Stimulated activated CD4-positive, alpha-beta T cell treated with anti-CD3 and anti-CD28 coated beads, TNF-alpha, amount 100 ng/mL, for 24 hours (primary cell): ENCODE results near the gene NINJ1.
"Not testable (repeated sequence)": the region's sequence is repeated elsewhere in the genome, so short reads cannot be mapped to it uniquely, and the experiment has no call there.

Experiments
- DNase-seq, 3 experiments: peaks; one replicate each; pipeline ENCODE4 v3.0.0-alpha.2; 2020; ENCODE audit warnings: low read depth in 3 of 3

The NINJ1 gene

DNA sequence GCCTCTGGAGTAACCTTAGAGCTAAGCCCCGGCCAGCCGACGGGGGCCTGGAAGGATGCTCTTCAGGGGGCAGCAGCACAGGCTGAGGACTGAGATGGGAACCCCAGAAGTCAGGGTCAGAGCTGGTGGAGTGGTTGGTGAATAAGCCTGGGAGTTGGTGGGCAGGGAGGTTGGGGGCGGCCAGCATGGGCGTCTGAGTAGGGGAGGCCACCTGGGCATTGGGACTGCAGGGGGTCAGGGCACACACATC lies 14.4 kb downstream of the NINJ1 start:
- no peak for DNase-seq

DNA sequence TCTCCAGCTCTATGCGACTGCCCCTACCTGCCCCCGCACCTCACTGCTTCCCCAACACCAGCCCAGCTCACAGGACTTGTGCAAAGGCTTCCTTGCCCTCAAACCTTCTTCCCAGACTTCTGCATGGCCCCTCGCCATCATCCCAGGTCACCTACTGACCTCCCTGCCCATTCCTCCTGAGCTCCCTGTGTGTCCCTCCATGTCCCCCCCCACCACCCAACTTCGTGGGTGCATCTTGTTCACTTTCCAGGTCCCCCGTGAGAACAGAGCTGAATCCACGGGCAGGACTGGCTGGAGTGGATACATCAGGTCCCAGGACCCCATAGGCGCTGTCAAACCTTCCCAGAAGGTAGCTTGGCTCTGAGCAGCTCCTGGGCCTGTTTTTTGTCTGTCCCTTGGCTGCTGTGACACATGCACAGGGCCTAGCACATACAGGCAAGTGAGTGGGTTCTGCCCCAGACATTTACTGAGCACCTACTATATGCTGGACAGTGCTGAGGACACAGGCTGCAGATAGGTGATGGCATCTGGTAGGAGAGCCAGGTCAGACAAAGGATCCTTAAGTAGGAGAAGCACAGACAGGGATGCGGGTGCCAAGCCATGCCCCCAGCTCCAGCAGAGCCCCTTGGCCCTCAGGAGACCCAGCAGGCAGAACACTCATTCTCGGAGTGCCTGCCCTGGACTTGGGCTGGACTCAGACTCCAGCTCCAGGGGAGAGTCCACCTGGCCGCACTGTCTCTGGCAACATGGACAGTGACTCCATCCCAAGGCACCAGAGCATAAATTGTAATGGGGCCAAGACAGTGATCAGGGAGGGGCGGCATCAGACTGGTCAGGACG lies 15.0 kb downstream of the NINJ1 start:
- no peak for DNase-seq

DNA sequence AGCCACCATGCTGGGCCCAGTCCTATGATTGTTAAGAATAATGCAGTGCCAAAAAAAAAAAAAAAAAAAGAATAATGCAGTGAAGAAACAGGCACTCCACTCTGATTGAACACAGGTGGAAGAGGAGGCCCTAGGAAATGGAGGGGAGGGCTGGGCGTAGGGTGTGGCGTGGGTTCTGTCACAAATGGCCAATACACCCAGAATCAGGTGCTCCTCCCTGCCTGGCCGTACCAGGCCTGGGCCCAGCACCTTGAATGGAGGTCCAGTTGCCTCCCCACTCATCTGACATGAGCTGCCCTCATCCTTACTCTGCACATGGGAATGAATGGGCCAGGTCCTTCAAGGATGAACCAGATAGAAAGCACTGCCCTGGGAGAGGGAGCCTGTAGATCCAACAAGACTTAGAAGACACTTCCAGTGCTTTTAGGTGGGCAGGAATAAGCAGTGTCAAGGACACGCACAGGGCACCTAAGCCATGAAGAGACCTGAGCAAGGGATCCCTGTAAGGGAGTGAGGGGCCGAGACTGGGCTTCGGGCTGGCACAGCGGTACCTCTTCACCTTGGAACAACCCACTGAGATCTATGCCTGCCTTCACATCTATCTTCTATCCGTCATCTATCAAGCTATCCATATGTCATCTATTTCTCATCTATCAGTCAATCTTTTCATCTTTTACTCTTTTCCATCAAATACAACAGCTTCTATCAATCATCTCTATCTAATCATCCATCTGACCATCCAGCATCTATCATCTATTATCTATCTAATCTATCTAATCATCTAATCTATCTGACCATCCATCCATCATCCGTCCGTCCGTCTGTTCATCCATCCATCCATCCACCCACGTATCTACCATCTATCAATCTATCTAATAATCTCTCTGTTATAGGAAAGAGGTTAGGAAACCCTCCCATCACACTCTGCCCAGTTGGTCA lies 15.9 kb downstream of the NINJ1 start:
- no peak for DNase-seq

DNA sequence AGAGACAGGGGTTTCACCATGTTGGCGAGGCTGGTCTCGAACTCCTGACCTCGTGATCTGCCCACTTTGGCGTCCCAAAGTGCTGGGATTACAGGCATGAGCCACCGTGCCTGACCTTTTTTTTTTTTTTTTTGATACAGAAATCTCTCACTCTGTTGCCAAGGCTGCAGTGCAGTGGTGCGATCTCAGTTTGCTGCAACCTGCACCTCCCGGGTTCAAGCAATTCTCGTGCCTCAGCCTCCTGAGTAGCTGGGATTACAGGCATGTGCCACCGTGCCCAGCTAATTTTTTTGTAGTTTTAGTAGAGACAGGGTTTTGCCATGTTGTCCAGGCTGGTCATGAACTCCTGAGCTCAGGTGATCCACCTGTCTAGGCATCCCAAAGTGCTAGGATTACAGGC lies 16.5 kb downstream of the NINJ1 start:
- not testable (repeated sequence) for DNase-seq

DNA sequence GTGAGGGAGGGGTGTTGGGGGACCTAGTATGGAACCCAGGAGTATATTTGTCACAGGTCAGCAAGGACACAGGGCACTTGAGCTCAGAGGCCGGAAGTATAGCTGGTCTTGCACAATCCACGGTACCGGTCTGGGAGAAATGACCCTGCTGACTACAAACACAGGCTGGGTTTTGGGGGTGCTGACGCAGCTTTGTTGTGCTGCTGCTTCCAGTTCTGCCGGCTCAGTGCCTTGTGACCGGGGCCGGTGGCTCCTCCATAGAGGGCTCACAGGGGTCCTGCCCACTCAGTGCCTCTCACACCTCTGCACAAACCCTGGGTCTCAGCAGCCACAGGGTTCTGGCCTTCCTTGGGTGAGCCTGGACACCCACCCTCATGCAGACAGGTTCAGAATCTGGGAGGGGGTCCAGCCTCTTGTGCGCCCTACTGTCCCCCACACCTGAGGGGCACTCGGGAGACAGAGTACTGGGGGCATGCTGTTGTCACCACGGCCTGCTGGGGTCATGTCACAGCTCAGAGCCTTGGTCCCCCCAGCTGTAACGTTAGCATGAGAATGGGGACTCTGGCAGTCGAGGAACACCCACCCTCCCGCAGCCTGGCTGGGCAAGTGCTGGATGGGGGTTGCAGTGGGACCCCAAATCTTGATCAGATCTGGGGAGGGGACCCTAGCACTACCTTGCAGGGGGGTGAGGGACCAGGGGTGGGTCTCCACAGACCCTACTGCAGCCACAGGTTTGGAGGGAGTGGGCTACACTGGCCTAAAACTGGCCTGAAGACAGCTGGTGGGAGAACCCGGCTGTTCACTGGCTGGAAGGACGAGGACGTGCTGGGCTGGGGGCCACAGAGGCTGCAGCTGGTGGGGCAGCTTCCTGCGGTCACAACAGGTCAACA lies 17.7 kb downstream of the NINJ1 start:
- DNase-seq = no peak

DNA sequence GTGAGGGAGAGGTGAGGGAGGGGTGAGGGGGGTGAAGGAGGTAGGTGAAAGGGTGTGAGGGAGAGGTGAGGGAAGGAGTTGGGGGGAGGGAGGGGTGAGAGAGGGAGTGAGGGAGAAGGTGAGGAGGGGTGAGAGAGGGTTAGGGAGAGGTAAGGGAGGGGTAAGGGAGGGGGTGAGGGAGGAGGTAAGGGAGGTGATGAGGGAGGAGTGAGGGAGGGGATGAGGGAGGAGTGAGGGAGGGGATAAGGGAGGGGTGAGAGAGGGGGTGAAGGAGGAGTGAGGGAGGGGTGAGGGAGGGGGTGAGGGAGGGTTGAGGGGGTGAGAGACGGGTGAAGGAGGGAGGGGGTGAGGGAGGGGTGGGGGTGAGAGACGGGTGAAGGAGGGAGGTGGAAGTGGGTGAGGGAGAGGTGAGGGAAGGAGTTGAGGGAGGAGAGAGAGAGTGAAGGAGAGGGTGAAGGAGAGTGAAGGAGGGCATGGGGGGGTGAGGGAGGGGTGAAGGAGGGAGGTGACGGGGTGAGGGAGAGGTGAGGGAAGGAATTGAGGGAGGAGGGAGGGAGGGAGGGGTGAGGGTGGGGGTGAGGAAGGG lies 18.5 kb downstream of the NINJ1 start:
- no peak for DNase-seq

DNA sequence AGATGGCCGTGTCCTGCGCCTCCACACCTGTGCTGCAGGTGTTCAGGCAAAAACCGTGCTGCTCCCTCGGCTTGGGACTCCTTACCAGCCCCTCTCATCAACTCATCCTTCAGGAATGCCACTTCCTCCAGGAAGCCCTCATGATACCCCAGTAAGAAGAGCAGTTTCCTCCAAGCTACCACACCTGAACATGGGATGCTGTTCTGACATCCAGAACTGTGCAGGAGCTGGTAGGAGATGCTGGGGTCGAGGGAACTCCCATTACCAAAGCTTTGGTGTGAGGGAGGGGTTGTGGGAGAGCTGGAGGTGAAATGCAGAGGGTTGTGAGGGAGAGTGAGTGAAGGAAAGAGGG lies 19.1 kb downstream of the NINJ1 start:
- no peak for DNase-seq

DNA sequence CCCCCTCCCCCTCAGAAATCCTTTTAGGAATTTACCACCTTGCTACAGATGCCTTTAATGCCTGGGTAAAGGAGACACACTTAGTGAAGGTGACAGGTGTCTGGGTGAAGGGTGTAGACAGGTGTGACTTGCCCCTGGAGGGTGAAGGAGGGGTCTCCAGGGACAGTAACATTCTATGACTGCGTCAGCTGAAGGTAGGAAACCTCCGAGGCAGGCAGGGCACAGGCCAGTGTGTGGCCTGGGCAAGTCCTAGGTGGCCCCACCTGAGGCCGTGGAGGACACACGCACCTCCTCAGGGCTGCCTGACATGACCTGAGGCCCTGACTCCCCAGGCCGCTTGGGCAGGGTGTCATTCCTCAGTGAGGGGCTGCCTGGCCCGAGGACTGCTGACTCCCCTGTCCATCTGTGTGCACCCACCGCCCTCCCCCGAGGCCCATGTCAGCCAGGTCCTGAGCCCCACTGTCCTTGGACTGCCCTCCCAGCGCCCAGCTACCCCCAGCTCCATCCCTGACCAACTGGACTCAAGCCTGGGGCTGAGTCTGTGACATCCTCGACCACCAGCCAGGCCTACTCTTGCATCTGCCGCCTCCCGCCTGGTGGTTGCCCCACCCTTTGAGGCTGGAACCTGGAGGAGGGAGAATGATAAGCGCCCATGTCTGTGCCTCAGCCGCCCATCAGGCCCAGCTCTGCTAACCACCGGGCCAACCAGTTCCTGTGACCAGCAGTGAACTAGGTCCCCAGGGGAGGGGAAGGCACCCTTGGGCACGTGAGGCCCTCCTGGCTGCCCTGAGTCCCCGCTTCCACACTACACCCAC lies 19.7 kb downstream of the NINJ1 start:
- no peak for DNase-seq

DNA sequence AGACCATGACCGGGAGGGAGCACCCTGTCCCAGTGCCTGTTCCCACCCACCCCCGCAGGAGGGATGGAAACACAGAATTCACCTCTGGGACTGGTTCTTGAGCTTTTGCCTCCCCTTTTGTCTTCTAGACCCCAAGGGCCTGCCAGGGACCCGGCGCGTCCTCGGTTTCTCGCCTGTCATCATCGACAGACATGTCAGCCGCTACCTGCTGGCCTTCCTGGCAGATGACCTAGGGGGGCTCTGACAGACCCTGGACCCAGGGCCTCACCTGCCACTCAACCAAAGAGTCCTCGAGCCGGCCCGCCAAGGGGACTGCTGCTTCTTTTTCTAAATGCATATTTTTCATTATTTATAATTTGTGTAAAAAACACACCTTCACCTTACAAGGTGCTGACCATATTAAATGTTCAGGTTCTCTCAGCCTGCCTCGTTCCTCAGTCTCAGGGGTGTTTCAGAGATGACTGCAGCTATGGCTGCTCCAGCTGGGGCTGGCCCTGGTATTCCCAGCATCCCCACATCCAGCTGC lies 21.1 kb downstream of the NINJ1 start:
- DNase-seq = no peak

DNA sequence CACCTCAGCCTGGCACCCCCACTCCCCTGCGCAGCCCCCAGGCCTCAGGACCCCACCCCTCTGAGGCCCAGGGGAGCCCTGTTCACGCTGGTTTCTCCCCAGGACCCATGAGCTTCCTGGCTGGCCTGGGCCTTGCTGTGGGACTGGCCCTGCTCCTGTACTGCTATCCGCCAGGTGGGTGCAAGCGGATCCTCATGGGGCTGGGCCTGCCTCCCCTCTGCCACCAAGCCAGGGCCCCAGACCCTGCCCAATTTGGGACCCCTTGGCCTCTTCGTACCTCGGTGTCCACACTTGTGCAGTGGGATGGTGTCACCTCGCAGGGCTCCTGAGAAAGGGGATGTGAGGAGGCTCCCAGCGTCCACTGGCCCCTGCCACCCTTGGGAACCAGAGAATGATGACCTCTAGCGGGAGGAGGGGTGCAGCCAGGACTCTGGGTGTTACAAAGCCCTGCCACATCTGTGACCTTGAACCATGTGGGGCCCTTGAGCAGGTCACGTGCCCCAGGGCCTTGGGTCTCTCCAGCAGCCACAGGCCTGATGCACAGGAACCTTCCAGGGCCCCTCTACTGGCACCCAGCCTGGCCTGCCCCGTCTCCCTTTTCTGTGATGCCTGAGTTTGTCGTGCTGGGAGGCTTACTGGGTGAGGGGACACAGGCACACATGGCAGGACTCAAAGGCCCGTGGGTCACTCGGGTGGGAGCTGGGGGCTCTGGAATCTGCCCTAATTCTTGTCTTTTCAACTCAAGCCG lies 21.8 kb downstream of the NINJ1 start:
- DNase-seq = no peak

DNA sequence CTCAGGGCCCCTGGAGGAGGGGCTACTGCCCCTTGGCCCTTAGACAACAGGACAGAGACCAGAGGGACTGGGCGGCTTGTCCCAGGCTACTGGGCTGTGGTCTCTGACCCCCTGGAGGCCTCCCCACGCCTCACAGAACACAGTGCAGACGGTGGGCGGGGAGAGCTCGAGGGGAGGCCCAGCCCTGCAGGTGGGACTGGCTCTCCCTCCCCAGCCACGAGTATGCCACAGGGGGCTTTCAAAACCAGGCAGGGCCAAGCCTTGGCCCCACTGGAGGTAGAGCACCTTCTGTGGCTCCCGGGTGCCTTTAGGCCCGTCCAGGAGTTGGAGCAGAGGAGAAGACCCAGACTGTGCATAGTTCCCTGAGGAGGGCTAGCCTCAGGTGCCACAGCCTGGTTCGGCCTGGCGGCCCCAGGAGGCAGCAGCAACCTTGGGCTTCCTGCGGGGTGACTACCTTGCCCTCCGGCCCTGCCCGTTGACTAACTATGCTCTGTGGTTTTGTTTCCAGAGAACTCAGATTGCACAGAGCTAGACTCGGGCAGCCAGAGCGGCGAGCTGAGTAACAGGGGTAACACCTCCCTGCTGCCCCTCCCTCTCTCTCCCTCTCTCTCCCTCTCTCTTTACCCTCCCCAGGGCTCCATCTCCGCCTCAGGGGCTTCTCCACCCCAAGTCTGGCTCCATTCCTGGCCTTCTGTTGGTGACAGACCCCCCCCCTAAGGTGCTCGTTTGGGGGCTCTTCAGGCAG lies 22.5 kb downstream of the NINJ1 start:
- DNase-seq = no peak

DNA sequence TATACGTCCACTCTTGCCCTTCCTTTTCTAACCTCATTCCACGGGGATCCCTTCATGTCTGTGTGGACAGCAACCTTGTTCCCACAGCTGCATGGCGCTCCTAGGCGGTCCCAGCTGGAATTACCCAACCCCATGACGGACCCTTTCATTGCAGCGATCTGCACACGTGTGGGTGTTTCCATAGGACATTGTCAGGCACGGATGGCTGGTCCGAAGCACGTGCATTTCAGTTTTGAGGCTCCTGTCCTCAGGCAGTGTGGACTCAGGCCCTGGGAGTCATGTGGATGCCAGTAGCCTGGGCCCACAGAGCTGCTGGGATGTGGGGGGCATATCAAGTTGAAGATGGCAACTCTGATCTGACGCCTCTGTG lies 23.1 kb downstream of the NINJ1 start:
- DNase-seq = no peak

DNA sequence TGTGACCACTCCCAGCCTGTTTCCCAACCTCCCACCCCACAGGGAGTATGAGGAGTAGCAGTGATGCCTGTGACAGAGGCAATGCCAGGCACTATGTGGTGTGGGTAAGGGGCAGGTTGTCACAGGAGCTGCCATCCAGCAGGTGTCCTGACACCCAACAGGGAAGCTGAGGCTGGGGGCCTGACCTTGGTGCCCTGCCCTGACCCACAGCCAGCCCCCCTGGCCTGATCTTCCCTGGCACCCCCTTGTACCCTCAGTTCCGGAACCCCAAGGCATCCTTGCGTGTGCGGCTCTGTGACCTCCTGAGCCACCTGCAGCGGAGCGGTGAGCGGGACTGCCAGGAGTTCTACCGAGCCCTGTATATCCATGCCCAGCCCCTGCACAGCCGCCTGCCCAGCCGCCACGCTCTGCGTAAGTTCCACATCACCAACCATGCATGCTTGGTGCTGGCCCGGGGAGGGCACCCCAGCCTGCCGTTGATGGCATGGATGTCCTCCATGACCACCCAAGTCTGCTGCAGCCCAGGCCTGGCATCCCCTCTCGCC lies 23.7 kb downstream of the NINJ1 start:
- DNase-seq = no peak

DNA sequence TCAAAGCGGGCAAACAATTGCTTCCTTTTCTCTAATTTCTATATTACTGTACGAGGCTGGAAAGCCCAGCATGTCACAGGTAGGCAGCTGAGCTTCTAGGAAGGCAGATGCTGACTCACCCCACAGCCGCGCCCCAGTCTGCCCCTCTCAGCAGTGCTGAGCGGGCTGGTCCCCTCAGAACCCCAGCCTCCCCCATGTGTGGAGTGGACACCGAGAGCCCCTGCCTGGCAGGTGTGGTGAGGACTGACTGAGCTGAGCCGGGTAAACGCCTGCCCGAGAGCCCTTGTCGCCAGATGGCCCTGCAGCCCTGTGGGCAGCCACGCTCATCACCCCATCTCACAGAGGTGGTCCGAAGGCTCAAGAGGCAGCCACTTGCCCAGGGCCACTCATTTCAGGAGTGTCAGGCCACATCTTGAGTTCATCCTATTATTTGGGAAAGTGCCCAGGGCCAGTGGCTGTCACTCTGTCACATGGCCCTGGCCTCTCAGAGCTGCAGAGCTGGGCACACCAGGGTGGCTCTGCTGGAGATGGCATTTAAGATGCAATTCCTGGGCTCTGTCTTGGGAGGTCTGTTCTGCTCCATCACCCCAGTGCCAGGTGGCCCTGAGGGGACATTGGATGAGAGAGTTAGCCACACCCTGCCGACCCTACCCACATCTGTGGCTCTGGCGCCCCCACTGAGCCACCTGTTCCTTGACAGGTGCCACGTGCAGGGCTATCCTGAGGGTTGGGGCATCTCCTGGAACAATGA lies 25.6 kb downstream of the NINJ1 start:
- peak in 1 of 3 experiments; percentile 54 for DNase-seq

DNA sequence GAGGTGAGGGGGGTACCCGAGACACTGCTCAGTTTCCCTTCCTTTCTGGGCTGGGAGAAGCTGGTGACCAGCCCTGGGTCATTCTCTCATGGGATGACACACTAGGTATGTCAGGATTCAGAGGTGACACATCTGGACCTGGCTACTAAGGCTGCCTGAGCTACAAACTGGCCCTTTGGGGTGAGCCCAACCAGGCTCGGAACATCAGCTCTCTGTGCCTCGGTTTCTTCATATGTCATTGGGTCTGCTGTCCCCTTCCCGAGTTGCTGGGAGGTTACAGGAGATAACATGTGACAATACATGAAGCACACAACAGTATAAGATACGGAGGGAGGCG lies 26.3 kb downstream of the NINJ1 start:
- DNase-seq = no peak

DNA sequence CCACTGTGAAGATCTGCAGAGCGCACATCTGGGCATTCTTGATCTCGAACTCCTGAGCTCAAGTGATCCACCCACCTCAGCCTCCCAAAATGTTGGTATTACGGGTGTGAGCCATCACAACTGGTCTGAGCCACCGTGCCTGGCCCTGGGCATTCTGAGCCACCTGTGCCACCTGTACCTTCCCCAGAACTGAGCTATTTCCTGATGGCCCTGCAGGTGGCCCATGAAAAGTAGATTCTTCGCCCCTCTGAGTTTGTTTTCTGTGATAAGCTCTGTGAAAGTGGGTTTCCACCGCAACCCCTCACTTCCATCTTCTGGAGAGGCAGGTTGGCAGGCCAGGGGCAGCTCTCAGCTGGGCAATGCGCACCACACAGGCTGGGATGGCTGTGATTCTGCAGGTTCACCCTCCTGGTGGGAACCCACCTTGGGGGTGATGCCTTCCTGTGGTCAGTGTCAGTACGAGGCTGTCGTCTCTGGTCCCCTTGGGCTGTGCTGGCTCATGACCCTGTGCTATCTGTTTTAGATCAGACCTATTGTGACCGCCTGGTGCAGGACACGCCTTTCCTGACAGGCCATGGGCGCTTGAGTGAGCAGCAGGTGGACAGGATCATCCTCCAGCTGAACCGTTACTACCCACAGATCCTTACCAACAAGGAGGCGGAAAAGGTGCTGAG lies 26.8 kb downstream of the NINJ1 start:
- no peak for DNase-seq

DNA sequence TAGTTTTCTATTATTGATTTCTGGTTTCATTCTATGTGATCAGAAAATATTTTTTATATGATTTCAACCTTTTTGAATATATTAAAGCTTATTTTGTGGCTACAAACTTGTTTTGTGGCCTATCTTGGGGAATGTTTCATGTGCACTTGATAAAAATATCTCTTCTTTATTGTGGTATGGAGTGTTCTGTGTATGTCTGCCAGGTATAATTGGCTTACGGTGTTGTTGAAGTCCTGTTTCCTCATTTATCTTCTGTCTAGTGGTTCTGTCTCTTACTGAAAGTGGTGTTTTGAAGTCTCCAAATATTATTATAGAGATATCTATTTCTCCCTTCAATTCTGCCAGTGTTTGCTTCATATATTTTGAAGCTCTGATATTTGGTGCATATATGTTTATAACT lies 28.4 kb downstream of the NINJ1 start:
- DNase-seq = no peak

DNA sequence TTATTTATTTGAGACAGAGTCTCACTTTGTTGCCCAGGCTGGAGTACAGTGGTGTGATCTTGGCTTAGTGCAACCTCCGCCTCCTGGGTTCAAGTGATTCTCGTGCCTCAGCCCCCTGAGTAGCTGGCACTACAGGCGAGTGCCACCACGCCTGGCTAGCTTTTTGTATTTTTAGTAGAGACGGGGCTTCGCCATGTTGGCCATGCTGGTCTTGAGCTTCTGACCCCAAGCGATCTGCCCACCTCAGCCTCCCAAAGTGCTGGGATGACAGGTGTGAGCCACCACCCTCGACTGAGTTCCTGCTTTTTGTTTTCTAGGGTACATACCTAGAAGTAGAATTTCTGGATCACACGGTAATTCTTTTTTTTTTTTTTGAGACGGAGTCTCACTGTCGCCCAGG lies 33.0 kb downstream of the NINJ1 start:
- not testable (repeated sequence) for DNase-seq
